Left ventricle myocardium inferior (tissue), 1 donor: Measurements from ENCODE around the gene CAPS2. TPM values are rescaled to one million over a fixed set of nuclear protein-coding genes. Genes with fewer than 3 reads are reported as not detected.

ENCODE experiments used
- DNase-seq: peaks from one replicate; pipeline ENCODE4 v3.0.0-alpha.2; 2020
- H3K27ac ChIP-seq: fragments of 200-600 bp; replicated peaks from 2 replicates; pipeline ENCODE4 v1.8.0; 2021
- H3K27me3 ChIP-seq: fragments of 200-600 bp; 2 replicates; pipeline ENCODE4 v1.8.0; 2021; ENCODE audit warnings: low read depth
- H3K36me3 ChIP-seq: fragments of 200-600 bp; 2 replicates; pipeline ENCODE4 v1.8.0; 2021
- H3K4me1 ChIP-seq: fragments of 200-600 bp; 2 replicates; pipeline ENCODE4 v1.8.0; 2021
- H3K4me3 ChIP-seq: fragments of 200-600 bp; 2 replicates; pipeline ENCODE4 v1.8.0; 2021; ENCODE audit warnings: mild to moderate bottlenecking, moderate library complexity
- H3K9me3 ChIP-seq: fragments of 200-600 bp; replicated peaks from 2 replicates; pipeline ENCODE4 v1.8.0; 2021
- intact Hi-C: fragments of 100-400 bp; cut with micrococcal nuclease; formaldehyde crosslinking; loops from one replicate; pipeline ENCODE4 v1.11.0; 2022
- total RNA-seq: library from RNA; stranded (reverse); fragmentation: NEBNext Ultra II Directional; extraction: Animal tissue kit (Norgen Biotek cat#: 25700); gene quantifications from one replicate; pipeline ENCODE4 v1.2.1, GENCODE V29; 2021
- TF ChIP-seq, protein P1 (sequence below): fragments of 200-600 bp; IDR thresholded peaks from 2 replicates; pipeline ENCODE4 v1.8.0; 2021; ENCODE audit warnings: antibody characterized with exemption, mild to moderate bottlenecking, borderline replicate concordance
- donor health status: DM: no; HTN: yes; CAD: no; lungs with severe emphysema.

The CAPS2 gene
- total RNA-seq, 1 donor from 2014 or later = 13.4 TPM

DNA sequence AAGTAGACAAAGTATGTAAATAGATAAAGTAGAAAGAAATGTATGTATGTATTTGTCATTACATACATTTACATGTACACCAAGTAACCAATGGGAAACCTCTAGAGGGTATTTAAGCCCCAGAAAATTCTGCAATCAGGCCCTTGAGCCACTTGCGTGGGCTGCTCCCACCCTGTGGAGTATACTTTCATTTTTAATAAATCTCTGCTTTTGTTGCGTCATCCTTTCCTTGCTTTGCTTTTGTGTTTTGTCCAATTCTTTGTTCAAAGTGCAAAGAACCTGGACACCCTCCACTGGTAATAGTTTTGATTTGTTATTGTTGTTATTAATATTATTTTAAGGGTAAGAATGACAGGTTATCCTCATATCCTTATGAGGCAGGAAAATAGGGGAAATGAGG, 21.8 kb downstream of the CAPS2 start:
- intact Hi-C loops = no loop called here
- no peak overlapping the region for H3K4me3 ChIP-seq
- H3K9me3 ChIP-seq = peaks cover 8% of the 10 kb centered on the region
- no peak overlapping the region for H3K27ac ChIP-seq
- no peak for DNase-seq
- TF ChIP-seq, protein P1, sequence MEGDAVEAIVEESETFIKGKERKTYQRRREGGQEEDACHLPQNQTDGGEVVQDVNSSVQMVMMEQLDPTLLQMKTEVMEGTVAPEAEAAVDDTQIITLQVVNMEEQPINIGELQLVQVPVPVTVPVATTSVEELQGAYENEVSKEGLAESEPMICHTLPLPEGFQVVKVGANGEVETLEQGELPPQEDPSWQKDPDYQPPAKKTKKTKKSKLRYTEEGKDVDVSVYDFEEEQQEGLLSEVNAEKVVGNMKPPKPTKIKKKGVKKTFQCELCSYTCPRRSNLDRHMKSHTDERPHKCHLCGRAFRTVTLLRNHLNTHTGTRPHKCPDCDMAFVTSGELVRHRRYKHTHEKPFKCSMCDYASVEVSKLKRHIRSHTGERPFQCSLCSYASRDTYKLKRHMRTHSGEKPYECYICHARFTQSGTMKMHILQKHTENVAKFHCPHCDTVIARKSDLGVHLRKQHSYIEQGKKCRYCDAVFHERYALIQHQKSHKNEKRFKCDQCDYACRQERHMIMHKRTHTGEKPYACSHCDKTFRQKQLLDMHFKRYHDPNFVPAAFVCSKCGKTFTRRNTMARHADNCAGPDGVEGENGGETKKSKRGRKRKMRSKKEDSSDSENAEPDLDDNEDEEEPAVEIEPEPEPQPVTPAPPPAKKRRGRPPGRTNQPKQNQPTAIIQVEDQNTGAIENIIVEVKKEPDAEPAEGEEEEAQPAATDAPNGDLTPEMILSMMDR = no peak
- H3K4me1 ChIP-seq = no peaks in the 10 kb centered on the region
- peaks cover 23% of the 10 kb centered on the region for H3K36me3 ChIP-seq
- no peaks in the 10 kb centered on the region for H3K27me3 ChIP-seq

DNA sequence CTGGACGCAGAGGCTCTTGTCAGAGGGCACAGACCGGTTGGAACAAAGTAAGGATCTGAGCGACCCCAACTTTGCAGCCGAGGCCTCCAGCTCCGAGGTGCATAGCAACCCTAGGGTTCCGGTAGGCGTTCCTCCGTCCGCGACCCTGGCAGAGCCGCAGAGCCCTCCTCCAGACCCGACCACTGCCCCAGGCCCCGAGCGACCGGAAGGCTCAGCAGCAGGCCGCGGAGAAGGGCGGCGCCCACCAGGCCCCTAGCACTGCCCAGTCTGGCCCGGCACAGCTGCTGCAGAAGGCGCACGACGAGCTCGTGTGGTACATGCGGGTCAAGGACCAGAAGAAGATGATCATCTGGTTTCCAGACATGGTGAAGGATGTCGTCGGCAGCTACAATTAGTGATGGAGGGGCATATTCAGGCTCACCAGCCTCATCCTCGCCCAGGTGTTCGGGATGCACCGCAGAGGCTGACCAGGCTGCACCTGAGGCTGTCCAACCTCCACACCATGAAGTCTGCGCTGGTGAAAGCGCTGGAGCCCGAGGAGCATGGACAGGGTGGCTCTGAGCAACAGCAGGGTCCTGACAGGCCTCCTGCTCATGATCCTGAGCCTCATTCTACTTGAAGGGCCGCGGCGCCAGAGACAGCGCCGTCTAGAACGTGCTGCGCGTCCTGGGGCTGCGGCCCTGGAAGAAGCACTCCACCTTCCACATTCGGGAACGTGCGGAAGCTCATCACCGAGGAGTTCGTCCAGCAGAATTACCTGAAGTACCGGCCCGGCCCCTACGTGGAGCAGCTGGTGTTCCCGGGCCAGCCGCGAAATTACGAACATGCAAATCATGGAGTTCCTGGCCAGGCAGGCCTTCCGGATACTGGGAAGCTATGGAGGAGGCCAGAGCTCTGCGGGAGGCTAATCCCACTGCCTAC, 24.5 kb downstream of the CAPS2 start:
- no peak overlapping the region for H3K27ac ChIP-seq
- intact Hi-C loops = no loop called here
- TF ChIP-seq, protein P1 = no peak
- H3K9me3 ChIP-seq = peaks cover 8% of the 10 kb centered on the region
- no peak overlapping the region for H3K4me3 ChIP-seq
- no peaks in the 10 kb centered on the region for H3K27me3 ChIP-seq
- DNase-seq = no peak
- H3K36me3 ChIP-seq = peaks cover 22% of the 10 kb centered on the region
- H3K4me1 ChIP-seq = no peaks in the 10 kb centered on the region

DNA sequence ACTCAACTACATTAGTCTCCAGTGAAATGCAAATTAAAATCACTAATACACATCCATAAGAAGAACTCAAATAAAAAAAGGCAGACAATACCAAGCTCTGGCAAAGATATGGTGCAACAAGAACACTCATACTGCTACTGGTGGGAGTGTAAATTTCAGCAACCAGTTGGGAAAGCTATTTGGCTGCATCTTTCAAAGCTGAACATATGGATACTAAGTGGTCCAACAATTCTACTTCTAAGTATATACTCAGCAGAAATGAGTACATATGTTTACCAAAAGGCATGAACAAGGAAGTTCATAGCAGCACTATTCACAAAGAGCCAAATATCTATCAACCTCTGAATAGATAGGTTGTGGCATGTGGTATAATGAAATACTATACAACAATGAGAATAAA, 27.3 kb downstream of the CAPS2 start:
- TF ChIP-seq, protein P1 = no peak
- DNase-seq = no peak
- H3K27me3 ChIP-seq = no peaks in the 10 kb centered on the region
- intact Hi-C loops = no loop called here
- H3K4me1 ChIP-seq = no peaks in the 10 kb centered on the region
- H3K4me3 ChIP-seq = no peak overlapping the region
- H3K27ac ChIP-seq = no peak overlapping the region
- H3K9me3 ChIP-seq = peaks cover 8% of the 10 kb centered on the region
- H3K36me3 ChIP-seq = peaks cover 31% of the 10 kb centered on the region

DNA sequence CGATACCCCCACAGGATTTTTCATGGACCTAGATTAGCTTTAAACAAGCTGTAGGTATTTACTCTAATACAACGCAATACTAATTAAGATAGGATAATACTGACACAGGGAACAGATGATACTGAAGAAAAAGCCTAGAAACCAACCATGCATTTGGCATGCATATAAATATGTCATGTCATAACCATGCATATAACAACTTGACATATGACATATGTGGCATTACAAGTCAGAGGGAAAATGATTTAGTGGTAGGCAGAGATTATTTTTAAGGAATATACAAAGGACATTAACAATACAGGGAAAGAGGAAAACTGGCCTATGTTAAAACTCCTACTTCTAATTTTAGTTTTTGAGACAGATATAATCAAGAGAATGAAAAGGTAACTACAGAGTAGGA, 27.9 kb downstream of the CAPS2 start:
- no peak for DNase-seq
- no peaks in the 10 kb centered on the region for H3K4me1 ChIP-seq

DNA sequence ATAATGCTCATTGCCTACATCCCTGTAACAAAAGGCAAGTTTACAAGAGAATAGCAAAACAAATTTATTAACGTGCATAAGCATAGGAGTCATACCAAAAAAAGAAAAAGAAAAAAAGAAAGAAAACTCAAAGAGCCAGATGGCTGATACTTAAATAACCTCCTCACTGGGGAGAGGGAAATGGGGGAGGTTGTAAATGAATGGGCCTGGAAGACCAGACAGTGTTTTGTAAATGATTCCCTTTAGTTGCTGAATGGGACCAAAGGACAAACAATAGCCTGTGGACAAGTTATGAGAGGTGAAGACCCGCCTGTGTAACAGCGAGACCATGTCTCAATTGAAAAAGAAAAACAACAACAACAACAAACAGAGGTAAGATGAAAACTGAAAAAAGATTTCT, 35.3 kb downstream of the CAPS2 start:
- Histone ChIP-seq H3K36me3 (peaks cover 14% of the 10 kb centered on the region), H3K4me3 (no peak overlapping the region), H3K4me1 (no peaks in the 10 kb centered on the region), H3K27ac (no peak overlapping the region), H3K9me3 (no peaks in the 10 kb centered on the region), H3K27me3 (no peaks in the 10 kb centered on the region)
- intact Hi-C loops = no loop called here
- TF ChIP-seq, protein P1 = no peak
- DNase-seq = no peak

More for the DNA sequence above, 27.9 kb downstream of the CAPS2 start:
- peaks cover 8% of the 10 kb centered on the region for H3K9me3 ChIP-seq
- no peak overlapping the region for H3K4me3 ChIP-seq
- no peaks in the 10 kb centered on the region for H3K27me3 ChIP-seq
- TF ChIP-seq, protein P1 = no peak
- H3K36me3 ChIP-seq = peaks cover 36% of the 10 kb centered on the region
- intact Hi-C loops = no loop called here
- H3K27ac ChIP-seq = no peak overlapping the region
